ENCODE measurements around the gene UQCC3. TPM values are rescaled to one million over a fixed set of nuclear protein-coding genes. Genes with fewer than 3 reads are reported as not detected.

Gene UQCC3
- total RNA-seq, 1 experiment from 2014 or later, result 16.1 TPM

DNA sequence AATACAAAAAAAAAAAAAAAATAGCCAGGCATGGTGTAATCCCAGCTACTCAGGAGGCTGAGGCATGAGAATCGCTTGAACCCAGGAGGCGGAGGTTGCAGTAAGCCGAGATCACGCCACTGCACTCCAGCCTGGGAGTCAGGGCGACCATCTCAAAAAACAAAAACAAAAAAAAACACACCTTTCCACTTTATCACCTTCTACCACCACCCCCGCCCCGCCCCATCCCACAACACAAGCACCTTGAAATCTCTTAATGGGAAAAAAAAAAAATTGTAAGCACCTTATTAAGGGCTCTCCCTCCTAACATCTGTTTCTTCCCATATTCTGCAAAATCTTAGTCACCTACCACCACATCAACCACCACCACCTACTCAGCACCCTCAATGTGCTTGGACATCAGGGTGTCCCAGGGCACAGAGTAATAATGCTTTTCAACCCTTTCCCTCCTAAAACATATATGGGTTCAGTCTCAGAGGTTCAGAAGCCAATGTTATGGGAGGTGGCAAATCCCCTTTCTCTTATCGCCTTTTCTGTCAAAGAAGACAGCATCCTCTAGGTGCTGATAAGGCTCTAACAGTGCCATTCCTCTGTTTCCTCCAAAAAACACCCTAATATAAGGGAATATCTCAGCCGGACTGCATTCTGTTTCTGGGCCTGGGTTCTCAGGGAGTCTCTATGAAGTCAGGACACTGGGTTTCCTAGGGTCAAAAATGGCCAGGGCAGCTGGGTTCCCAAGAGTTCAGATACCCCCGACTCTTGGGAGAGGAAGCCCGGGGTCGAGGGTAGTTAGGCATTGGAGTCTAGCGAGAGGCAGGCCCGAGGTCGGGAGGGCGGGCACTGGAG is 19.1 kb upstream of the UQCC3 start:
- no peak for TF ChIP-seq EZH2 (IDR thresholded peaks at IDR 0.05; ENCODE audit: low read depth)
- TF ChIP-seq, protein P1, sequence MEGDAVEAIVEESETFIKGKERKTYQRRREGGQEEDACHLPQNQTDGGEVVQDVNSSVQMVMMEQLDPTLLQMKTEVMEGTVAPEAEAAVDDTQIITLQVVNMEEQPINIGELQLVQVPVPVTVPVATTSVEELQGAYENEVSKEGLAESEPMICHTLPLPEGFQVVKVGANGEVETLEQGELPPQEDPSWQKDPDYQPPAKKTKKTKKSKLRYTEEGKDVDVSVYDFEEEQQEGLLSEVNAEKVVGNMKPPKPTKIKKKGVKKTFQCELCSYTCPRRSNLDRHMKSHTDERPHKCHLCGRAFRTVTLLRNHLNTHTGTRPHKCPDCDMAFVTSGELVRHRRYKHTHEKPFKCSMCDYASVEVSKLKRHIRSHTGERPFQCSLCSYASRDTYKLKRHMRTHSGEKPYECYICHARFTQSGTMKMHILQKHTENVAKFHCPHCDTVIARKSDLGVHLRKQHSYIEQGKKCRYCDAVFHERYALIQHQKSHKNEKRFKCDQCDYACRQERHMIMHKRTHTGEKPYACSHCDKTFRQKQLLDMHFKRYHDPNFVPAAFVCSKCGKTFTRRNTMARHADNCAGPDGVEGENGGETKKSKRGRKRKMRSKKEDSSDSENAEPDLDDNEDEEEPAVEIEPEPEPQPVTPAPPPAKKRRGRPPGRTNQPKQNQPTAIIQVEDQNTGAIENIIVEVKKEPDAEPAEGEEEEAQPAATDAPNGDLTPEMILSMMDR (conservative IDR thresholded peaks at IDR 0.05), result no peak
- H3K4me2 ChIP-seq, result peak overlapping the region; percentile 99
- 0 out of 2 replicates have a peak, but pooled peaks cover 4% of the 10 kb centered on the region for H3K36me3 ChIP-seq (ENCODE audit: low read depth)
- no peaks in the 10 kb centered on the region for H3K9me2 ChIP-seq (ENCODE audit: insufficient read depth)
- H3F3A ChIP-seq (ENCODE audit: insufficient read depth, low read depth), result peaks cover 40% of the 10 kb centered on the region
- ChIA-PET CTCF (no interaction called here), POLR2A (ENCODE audit: unreplicated experiment) (interaction anchor here (0.9 to 1.0 kb wide), 5 partner anchors 12 to 260 kb away, joined by 3 to 37 read pairs (median 9); partner anchors contain the start of genes B3GAT3, C11orf98, CSKMT and ZBTB3)
- DNase-seq, result no peak
- BruUV-seq (replicated peaks), result TSS peak; percentile 50
- no peaks in the 10 kb centered on the region for H4K20me1 ChIP-seq (ENCODE audit: insufficient read depth)
- peak overlapping the region; percentile 75 for H3K27ac ChIP-seq
- peak overlapping the region; percentile 96 for H3K4me3 ChIP-seq
- H3K4me1 ChIP-seq (replicated peaks; ENCODE audit: insufficient read depth), result peaks cover 15% of the 10 kb centered on the region
- H3K9me3 ChIP-seq (ENCODE audit: insufficient read depth, low read depth), result no peaks in the 10 kb centered on the region
- H3K79me2 ChIP-seq (ENCODE audit: low read depth), result peaks cover 30% of the 10 kb centered on the region
- peak overlapping the region; percentile 93 for H2AFZ ChIP-seq
- H3K27me3 ChIP-seq (ENCODE audit: insufficient read depth, low read depth), result no peaks in the 10 kb centered on the region
- intact Hi-C loops (cut with micrococcal nuclease; ENCODE audit: unreplicated experiment), result no loop called here

DNA sequence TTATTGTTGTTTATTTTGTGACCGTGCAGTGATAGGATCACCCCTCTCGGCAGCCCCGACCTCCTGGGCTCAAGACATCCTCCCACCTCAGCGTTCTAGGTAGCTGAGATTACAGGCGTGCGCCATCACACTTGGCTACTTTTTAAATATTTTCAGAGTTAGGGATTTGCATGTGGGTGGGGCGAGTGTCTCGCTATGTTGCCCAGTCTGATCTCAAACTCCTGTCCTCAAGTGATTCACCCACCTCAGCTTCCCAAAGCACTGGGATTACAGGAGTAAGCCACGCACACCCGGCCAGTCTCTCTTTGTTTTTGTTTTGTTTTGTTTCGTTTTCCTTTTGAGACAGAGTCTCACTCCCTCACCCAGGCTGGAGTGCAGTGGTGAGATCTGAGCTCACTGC is 17.2 kb upstream of the UQCC3 start:
- Histone ChIP-seq H2AFZ (peak overlapping the region; percentile 93; the same call in 1 of the 2 replicates), H3K4me1 (replicated peaks; ENCODE audit: insufficient read depth) (peaks cover 15% of the 10 kb centered on the region), H3K27ac (no peak overlapping the region), H3K4me2 (peak overlapping the region; percentile 99; the same call in 1 of the 2 replicates), H3K4me3 (peak overlapping the region; percentile 27; the same call in 1 of the 2 replicates), H3K36me3 (ENCODE audit: low read depth) (0 out of 2 replicates have a peak, but pooled peaks cover 4% of the 10 kb centered on the region), H3F3A (ENCODE audit: insufficient read depth, low read depth) (peaks cover 42% of the 10 kb centered on the region), H3K9me2 (ENCODE audit: insufficient read depth) (no peaks in the 10 kb centered on the region), H3K79me2 (ENCODE audit: low read depth) (peaks cover 30% of the 10 kb centered on the region), H4K20me1 (ENCODE audit: insufficient read depth) (no peaks in the 10 kb centered on the region), H3K27me3 (ENCODE audit: insufficient read depth, low read depth) (no peaks in the 10 kb centered on the region), H3K9me3 (ENCODE audit: insufficient read depth, low read depth) (no peaks in the 10 kb centered on the region)
- intact Hi-C loops (cut with micrococcal nuclease; ENCODE audit: unreplicated experiment), result no loop called here
- ChIA-PET POLR2A (ENCODE audit: unreplicated experiment) (interaction anchor here (0.6 to 1.7 kb wide), 2 partner anchors 11 to 157 kb away, joined by 3 to 26 read pairs; partner anchors contain the start of genes C11orf98 and CSKMT), CTCF (no interaction called here)
- TF ChIP-seq, protein P1 (conservative IDR thresholded peaks at IDR 0.05), result no peak
- BruUV-seq (replicated peaks), result no TSS peak
- no peak for DNase-seq

DNA sequence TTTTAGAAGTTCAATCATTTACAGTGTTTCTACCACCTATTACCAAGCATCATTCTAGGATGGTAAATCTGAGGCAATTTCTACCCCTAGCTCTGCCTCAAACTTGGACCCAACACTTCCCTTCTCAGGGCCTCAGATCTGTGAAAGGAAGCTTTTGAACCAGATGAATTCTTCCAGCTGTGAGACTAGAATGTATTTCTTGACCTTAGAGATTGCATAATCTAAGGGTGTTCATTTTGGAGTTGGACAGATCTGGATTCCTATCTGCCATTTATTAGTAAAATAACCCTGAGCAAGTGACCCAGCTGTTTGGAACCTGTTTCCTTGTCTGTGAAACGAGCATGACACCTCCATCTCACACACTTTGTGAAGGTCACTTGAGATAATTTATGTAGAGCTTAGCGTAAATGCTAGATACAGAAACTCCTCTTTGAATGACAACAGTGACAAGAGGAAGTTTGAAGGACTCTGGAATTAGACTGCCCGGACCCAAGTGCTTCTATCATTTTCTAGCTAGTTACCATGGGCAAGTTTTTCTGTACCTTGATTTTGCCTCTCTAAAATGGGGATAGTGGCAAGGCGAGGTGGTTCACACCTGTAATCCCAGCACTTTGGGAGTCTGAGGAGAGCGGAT is 14.6 kb upstream of the UQCC3 start:
- no peak overlapping the region for H3K4me2 ChIP-seq
- DNase-seq, result no peak
- H3K4me3 ChIP-seq, result no peak overlapping the region
- peaks cover 8% of the 10 kb centered on the region for H3K4me1 ChIP-seq (replicated peaks; ENCODE audit: insufficient read depth)
- H2AFZ ChIP-seq, result no peak overlapping the region
- H3K9me2 ChIP-seq (ENCODE audit: insufficient read depth), result no peaks in the 10 kb centered on the region
- peaks cover 58% of the 10 kb centered on the region for H3F3A ChIP-seq (ENCODE audit: insufficient read depth, low read depth)
- no peaks in the 10 kb centered on the region for H4K20me1 ChIP-seq (ENCODE audit: insufficient read depth)
- BruUV-seq (replicated peaks), result no TSS peak
- intact Hi-C loops (cut with micrococcal nuclease; ENCODE audit: unreplicated experiment), result no loop called here
- H3K27ac ChIP-seq, result no peak overlapping the region
- no peaks in the 10 kb centered on the region for H3K36me3 ChIP-seq (ENCODE audit: low read depth)
- CTCF ChIA-PET, result interaction anchor here (0.6 kb wide), 1 partner anchor 72 kb away, joined by 8 read pairs; no protein-coding TSS in a partner anchor
- H3K9me3 ChIP-seq (ENCODE audit: insufficient read depth, low read depth), result no peaks in the 10 kb centered on the region
- peaks cover 12% of the 10 kb centered on the region for H3K79me2 ChIP-seq (ENCODE audit: low read depth)
- POLR2A ChIA-PET (ENCODE audit: unreplicated experiment), result no interaction called here
- TF ChIP-seq, protein P1 (conservative IDR thresholded peaks at IDR 0.05), result no peak
- no peak for TF ChIP-seq EZH2 (IDR thresholded peaks at IDR 0.05; ENCODE audit: low read depth)
- no peaks in the 10 kb centered on the region for H3K27me3 ChIP-seq (ENCODE audit: insufficient read depth, low read depth)

Measured in PC-9 (cell line).